ENCODE results near the gene SLC13A4.
"Not testable (repeated sequence)": the region's sequence is repeated elsewhere in the genome, so short reads cannot be mapped to it uniquely, and the experiment has no call there.

Gene SLC13A4

GRCh38 chr7:135662123-135662372, 65.9 kb downstream of the SLC13A4 start:
- no peak for DNase-seq (ENCODE audit: low read depth)

GRCh38 chr7:135661311-135662122, 66.5 kb downstream of the SLC13A4 start:
- DNase-seq (ENCODE audit: low read depth): no peak

GRCh38 chr7:135659159-135659846, 68.7 kb downstream of the SLC13A4 start:
- no peak for DNase-seq (ENCODE audit: low read depth)

GRCh38 chr7:135658564-135658963, 69.4 kb downstream of the SLC13A4 start:
- no peak for DNase-seq (ENCODE audit: low read depth)

GRCh38 chr7:135653340-135654080, 74.5 kb downstream of the SLC13A4 start:
- no peak for DNase-seq (ENCODE audit: low read depth)

- DNase-seq (ENCODE audit: low read depth): no peak
These were observed 77.0 kb downstream of the SLC13A4 start for GRCh38 chr7:135650831-135651573.

GRCh38 chr7:135648235-135648634, 79.8 kb downstream of the SLC13A4 start:
- no peak for DNase-seq (ENCODE audit: low read depth)

- no peak for DNase-seq (ENCODE audit: low read depth)
These were observed 80.2 kb downstream of the SLC13A4 start for GRCh38 chr7:135647755-135648154.

DNA sequence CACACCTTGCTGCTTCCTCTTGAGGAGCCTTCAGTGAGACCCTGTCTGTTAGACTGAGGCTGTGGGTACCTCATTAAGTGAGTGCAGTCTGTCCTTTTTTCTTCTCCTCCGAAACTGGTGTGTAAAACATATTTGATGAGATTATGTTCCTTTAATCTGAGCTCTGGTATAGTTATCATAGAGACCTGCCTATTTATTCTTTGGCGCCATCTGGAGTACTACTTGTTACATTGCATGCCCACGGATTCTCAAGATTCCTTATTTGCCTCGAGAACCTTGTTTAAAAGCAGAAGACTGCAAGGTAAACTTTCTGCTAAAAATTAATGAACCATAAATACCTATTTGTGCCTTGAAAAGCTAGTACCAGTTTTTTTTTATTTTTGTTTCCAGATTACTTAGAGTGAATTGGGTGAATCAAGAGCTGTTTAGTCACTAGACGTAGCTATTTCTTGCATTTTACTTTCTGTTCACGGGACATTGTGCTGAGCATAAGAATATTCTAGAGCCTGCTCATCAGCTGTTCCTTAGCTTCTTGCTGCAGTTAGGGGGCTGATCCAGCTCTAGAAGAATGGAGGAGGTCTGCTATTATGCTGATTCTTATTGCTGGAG, 82.6 kb downstream of the SLC13A4 start:
- no peak for DNase-seq (ENCODE audit: low read depth)

DNA sequence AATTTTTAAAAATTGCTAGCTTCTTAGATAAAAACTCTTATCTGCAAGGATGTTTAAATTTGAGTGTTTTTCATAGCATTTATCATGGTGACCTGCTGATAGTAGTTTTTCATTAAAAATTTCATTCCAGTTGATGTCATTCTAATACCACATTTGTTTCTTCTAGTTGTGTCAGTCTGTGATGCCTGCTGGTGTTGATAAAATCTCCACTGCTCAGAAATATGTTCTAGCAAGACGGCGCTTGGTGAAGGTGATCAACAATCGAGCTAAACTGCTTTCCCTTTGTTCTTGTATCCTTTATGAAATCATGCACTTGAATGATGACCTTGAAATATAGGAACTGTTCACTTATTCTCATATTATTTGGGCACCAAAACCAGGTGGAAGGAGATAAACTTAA, 83.3 kb downstream of the SLC13A4 start:
- DNase-seq (ENCODE audit: low read depth): no peak

- DNase-seq (ENCODE audit: low read depth): no peak
These were observed 83.8 kb downstream of the SLC13A4 start for GRCh38 chr7:135644154-135644553.

DNA sequence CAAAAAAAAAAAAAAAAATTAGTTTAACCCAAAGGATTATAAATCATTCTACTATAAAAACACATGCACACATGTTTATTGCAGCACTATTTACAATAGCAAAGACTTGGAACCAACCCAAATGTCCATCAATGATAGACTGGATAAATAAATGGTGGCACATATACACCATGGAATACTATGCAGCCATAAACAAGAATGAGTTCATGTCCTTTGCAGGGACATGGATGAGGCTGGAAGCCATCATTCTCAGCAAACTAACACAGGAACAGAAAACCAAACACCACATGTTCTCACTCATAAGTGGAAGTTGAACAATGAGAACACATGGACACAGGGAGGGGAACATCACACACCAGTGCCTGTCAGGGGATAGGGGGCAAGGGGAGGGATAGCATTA, 88.3 kb downstream of the SLC13A4 start:
- not testable (repeated sequence) for DNase-seq (ENCODE audit: low read depth)

GRCh38 chr7:135634191-135634878, 93.7 kb downstream of the SLC13A4 start:
- no peak for DNase-seq (ENCODE audit: low read depth)

All from activated T-cell treated with anti-CD3 and anti-CD28 coated beads for 1 hour (primary cell).